Neural progenitor cell (in vitro differentiated cells): ENCODE results near the gene FNIP2.

ENCODE experiments used
- EZH2 ChIP-seq: fragments of 200-600 bp; sonication (generic); IDR thresholded peaks from 2 replicates; pipeline ENCODE4 v1.6.1; 2017; ENCODE audit warnings: antibody characterized with exemption, mild to moderate bottlenecking, moderate library complexity
- EZH2phosphoT487 ChIP-seq: fragments of 200-600 bp; sonication (generic); IDR thresholded peaks from 2 replicates; pipeline ENCODE4 v1.6.1; 2017; ENCODE audit warnings: antibody characterized with exemption
- TF ChIP-seq, protein P1 (sequence below): fragments of 200-600 bp; sonication (generic); IDR thresholded peaks from 2 replicates; pipeline ENCODE4 v1.5.1; 2017; ENCODE audit warnings: antibody characterized with exemption, mild to moderate bottlenecking

DNA sequence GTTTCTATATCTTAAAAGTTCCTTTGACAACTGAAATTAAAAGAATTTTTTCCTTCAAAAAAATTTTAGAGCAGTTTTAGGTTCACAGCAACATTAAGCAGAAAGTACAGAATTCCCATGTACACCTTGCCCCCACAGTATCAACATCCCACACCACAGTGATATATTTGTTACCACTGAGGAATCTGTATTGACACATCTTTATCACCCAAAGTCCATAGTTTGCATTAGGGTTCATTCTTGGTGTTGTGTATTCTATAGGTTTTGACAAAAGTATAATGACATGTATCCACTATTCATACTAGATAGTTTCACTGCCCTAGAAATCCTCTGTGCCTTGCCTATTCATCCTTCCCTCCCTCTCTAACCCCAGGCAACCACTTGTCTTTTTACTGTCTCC lies 43.7 kb downstream of the FNIP2 start:
- TF ChIP-seq, protein P1, sequence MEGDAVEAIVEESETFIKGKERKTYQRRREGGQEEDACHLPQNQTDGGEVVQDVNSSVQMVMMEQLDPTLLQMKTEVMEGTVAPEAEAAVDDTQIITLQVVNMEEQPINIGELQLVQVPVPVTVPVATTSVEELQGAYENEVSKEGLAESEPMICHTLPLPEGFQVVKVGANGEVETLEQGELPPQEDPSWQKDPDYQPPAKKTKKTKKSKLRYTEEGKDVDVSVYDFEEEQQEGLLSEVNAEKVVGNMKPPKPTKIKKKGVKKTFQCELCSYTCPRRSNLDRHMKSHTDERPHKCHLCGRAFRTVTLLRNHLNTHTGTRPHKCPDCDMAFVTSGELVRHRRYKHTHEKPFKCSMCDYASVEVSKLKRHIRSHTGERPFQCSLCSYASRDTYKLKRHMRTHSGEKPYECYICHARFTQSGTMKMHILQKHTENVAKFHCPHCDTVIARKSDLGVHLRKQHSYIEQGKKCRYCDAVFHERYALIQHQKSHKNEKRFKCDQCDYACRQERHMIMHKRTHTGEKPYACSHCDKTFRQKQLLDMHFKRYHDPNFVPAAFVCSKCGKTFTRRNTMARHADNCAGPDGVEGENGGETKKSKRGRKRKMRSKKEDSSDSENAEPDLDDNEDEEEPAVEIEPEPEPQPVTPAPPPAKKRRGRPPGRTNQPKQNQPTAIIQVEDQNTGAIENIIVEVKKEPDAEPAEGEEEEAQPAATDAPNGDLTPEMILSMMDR = no peak
- TF ChIP-seq EZH2phosphoT487 (no peak), EZH2 (no peak)
